Suprapubic skin (tissue), 4 donors: ENCODE measurements around the gene DNAH9.

ENCODE experiments used
- CTCF ChIP-seq, 2 donors: fragments of 200-600 bp in 1 of 2; fragments of 450-650 bp in 1 of 2; sonication (generic) in 1 of 2; IDR thresholded peaks; one replicate each; pipeline ENCODE4 v1.5.1; 2016 to 2019; ENCODE audit warnings: antibody characterized with exemption in 2 of 2, mild to moderate bottlenecking in 1 of 2, moderate library complexity in 1 of 2
- EP300 ChIP-seq: sonication (generic); formaldehyde crosslinking; IDR thresholded peaks from one replicate; pipeline ENCODE4 v1.6.1; 2017; ENCODE audit warnings: antibody characterized with exemption
- POLR2A ChIP-seq, 2 donors: fragments of 450-650 bp; IDR thresholded peaks; one replicate each; pipeline ENCODE4 v1.6.1; 2017; ENCODE audit warnings: antibody characterized with exemption in 2 of 2, mild to moderate bottlenecking in 2 of 2, moderate library complexity in 2 of 2
- POLR2AphosphoS5 ChIP-seq, 3 donors: sonication (generic); formaldehyde crosslinking; IDR thresholded peaks; one replicate each; pipeline ENCODE4 v1.6.1; 2017; ENCODE audit warnings: antibody characterized with exemption in 3 of 3

GRCh38 chr17:11738151-11738550 is 139.9 kb downstream of the DNAH9 start:
- TF ChIP-seq POLR2A (IDR thresholded peaks at IDR 0.05) (no peak), EP300 (no peak), CTCF (IDR thresholded peaks at IDR 0.05) (no peak), POLR2AphosphoS5 (IDR thresholded peaks at IDR 0.05) (no peak)
